Smooth muscle cell (in vitro differentiated cells): Measurements from ENCODE around the gene CEP128. TPM values are rescaled to one million over a fixed set of nuclear protein-coding genes. Genes with fewer than 3 reads are reported as not detected.

Experiments
- DNase-seq: peaks from one replicate; lab custom pipeline; 2025; ENCODE audit not compliant: unreplicated experiment; lab: John Stamatoyannopoulos, UW
- H2AFZ ChIP-seq: fragments of 200-600 bp; sonication (generic); 2 replicates; pipeline ENCODE4 v1.6.0; 2016; ENCODE audit warnings: antibody characterized with exemption, low read depth, mild to moderate bottlenecking
- H3F3A ChIP-seq: fragments of 200-600 bp; sonication (generic); 2 replicates; pipeline ENCODE4 v1.6.0; 2017; ENCODE audit warnings: antibody characterized with exemption, low read depth
- H3K27ac ChIP-seq: fragments of 200-600 bp; sonication (generic); 2 replicates; pipeline ENCODE4 v1.5.1; 2016; ENCODE audit warnings: low read depth, mild to moderate bottlenecking
- H3K27me3 ChIP-seq: fragments of 200-600 bp; sonication (generic); 2 replicates; pipeline ENCODE4 v1.6.1; 2016; ENCODE audit warnings: low read depth, mild to moderate bottlenecking
- H3K36me3 ChIP-seq: fragments of 200-600 bp; sonication (generic); 2 replicates; pipeline ENCODE4 v1.5.1; 2016; ENCODE audit warnings: low read depth
- H3K4me1 ChIP-seq: fragments of 200-600 bp; sonication (generic); 2 replicates; pipeline ENCODE4 v1.5.1; 2016; ENCODE audit warnings: low read depth
- H3K4me2 ChIP-seq: fragments of 200-600 bp; sonication (generic); 2 replicates; pipeline ENCODE4 v1.6.0; 2016; ENCODE audit warnings: mild to moderate bottlenecking
- H3K4me3 ChIP-seq: fragments of 200-600 bp; sonication (generic); 2 replicates; pipeline ENCODE4 v1.5.1; 2016; ENCODE audit warnings: mild to moderate bottlenecking
- H3K79me2 ChIP-seq: fragments of 200-600 bp; sonication (generic); 2 replicates; pipeline ENCODE4 v1.6.0; 2016; ENCODE audit warnings: low read depth, mild to moderate bottlenecking
- H3K9ac ChIP-seq: fragments of 200-600 bp; sonication (generic); 2 replicates; pipeline ENCODE4 v1.6.0; 2016; ENCODE audit warnings: low read depth
- H3K9me3 ChIP-seq: fragments of 200-600 bp; sonication (generic); replicated peaks from 2 replicates; pipeline ENCODE4 v1.5.1; 2016; ENCODE audit warnings: low read depth
- H4K20me1 ChIP-seq: fragments of 200-600 bp; sonication (generic); 2 replicates; pipeline ENCODE4 v1.6.0; 2016; ENCODE audit warnings: low read depth
- polyA plus RNA-seq: library from polyadenylated mRNA; unstranded; fragments of >200 nt; fragmentation: Nextera tagmentation; extraction: Ambion mirVana; gene quantifications from 2 replicates; pipeline ENCODE4 v1.2.1, GENCODE V29; 2016
- small RNA-seq: library from RNA; depleted of rRNA; stranded (forward); fragments of <200 nt; gene quantifications from one replicate; pipeline ENCODE3, GENCODE V24; 2014
- total RNA-seq: library from RNA; depleted of rRNA; stranded (reverse); fragments of >200 nt; gene quantifications from 2 replicates; pipeline ENCODE4 v1.2.3, GENCODE V29; 2014
- TF ChIP-seq, protein P1 (sequence below): fragments of 200-600 bp; sonication (generic); IDR thresholded peaks from 2 replicates; pipeline ENCODE4 v1.5.1; 2017; ENCODE audit warnings: borderline replicate concordance, mild to moderate bottlenecking, antibody characterized with exemption; ENCODE audit not compliant: insufficient read depth, poor library complexity, severe bottlenecking

The CEP128 gene
- total and polyA plus RNA-seq, 2 experiments from 2014 or later = 2.7 to 4.4 TPM

GRCh38 chr14:80447392-80447791 lies 494.1 kb downstream of the CEP128 start:
- TF ChIP-seq, protein P1, sequence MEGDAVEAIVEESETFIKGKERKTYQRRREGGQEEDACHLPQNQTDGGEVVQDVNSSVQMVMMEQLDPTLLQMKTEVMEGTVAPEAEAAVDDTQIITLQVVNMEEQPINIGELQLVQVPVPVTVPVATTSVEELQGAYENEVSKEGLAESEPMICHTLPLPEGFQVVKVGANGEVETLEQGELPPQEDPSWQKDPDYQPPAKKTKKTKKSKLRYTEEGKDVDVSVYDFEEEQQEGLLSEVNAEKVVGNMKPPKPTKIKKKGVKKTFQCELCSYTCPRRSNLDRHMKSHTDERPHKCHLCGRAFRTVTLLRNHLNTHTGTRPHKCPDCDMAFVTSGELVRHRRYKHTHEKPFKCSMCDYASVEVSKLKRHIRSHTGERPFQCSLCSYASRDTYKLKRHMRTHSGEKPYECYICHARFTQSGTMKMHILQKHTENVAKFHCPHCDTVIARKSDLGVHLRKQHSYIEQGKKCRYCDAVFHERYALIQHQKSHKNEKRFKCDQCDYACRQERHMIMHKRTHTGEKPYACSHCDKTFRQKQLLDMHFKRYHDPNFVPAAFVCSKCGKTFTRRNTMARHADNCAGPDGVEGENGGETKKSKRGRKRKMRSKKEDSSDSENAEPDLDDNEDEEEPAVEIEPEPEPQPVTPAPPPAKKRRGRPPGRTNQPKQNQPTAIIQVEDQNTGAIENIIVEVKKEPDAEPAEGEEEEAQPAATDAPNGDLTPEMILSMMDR = no peak
- H3K79me2 ChIP-seq = no peaks in the 10 kb centered on the region
- H4K20me1 ChIP-seq = no peaks in the 10 kb centered on the region
- H2AFZ ChIP-seq = no peak overlapping the region
- H3K27me3 ChIP-seq = no peaks in the 10 kb centered on the region
- H3F3A ChIP-seq = no peaks in the 10 kb centered on the region
- no peak overlapping the region for H3K4me3 ChIP-seq
- no peak overlapping the region for H3K27ac ChIP-seq
- H3K9ac ChIP-seq = no peak overlapping the region
- no peaks in the 10 kb centered on the region for H3K36me3 ChIP-seq
- no peaks in the 10 kb centered on the region for H3K9me3 ChIP-seq
- no peak overlapping the region for H3K4me2 ChIP-seq
- no peak for DNase-seq
- no peaks in the 10 kb centered on the region for H3K4me1 ChIP-seq

Small RNA genes lying within 50 kb of the gene (small RNA-seq; reads per million reads assigned to genes)
- not detected for gene AC022404.1

Other genes with a start within 250 kb of the CEP128 start
- not detected in 2 replicates for gene TSHR, start 13.9 kb upstream of the CEP128 start, total RNA-seq
- gene TSHR, start 13.9 kb upstream of the CEP128 start, polyA plus RNA-seq = 0.53 TPM in 1 of 2 replicates, not detected in the other